Amniotic stem cell (primary cell): ENCODE measurements around the gene ZNF45.
"Not testable (repeated sequence)": the region's sequence is repeated elsewhere in the genome, so short reads cannot be mapped to it uniquely, and the experiment has no call there.

Source experiments
- DNase-seq: peaks from one replicate; lab custom pipeline; 2025; lab: John Stamatoyannopoulos, UW

ZNF45 gene

GRCh38 chr19:43913383-43913782, 21.7 kb downstream of the ZNF45 start:
- DNase-seq = no peak

- DNase-seq = no peak
These were observed 24.2 kb downstream of the ZNF45 start for GRCh38 chr19:43910884-43911283.

GRCh38 chr19:43908659-43909058, 26.4 kb downstream of the ZNF45 start:
- no peak for DNase-seq

- DNase-seq = no peak
These were observed 28.3 kb downstream of the ZNF45 start for GRCh38 chr19:43906774-43907173.

- no peak for DNase-seq
These were observed 29.2 kb downstream of the ZNF45 start for GRCh38 chr19:43905897-43906296.

GRCh38 chr19:43902399-43902798, 32.7 kb downstream of the ZNF45 start:
- no peak for DNase-seq

- DNase-seq = peak; percentile 49
These were observed 33.4 kb downstream of the ZNF45 start for GRCh38 chr19:43901395-43902390.

- DNase-seq = no peak
These were observed 39.3 kb downstream of the ZNF45 start for GRCh38 chr19:43895727-43896308.

GRCh38 chr19:43883864-43884263, 51.2 kb downstream of the ZNF45 start, which contains the start of gene ZNF404:
Gene ZNF404, minus strand, starts transcription at chr19:43883964.
- DNase-seq = no peak

- no peak for DNase-seq
These were observed 54.6 kb downstream of the ZNF45 start for GRCh38 chr19:43880483-43880882.

- DNase-seq = no peak
These were observed 62.3 kb downstream of the ZNF45 start for GRCh38 chr19:43872547-43873336.

GRCh38 chr19:43866923-43867322, 68.2 kb downstream of the ZNF45 start:
- DNase-seq = not testable (repeated sequence)
